ENCODE results near the gene CARD11.

The CARD11 gene

GRCh38 chr7:3013975-3014792 lies 29.5 kb downstream of the CARD11 start:
- DNase-seq: no peak

- DNase-seq: no peak
Measured at GRCh38 chr7:3011211-3011852, 32.3 kb downstream of the CARD11 start.

- no peak for DNase-seq
Measured at GRCh38 chr7:3010161-3010560, 33.5 kb downstream of the CARD11 start.

- DNase-seq: no peak
Measured at GRCh38 chr7:3009086-3009485, 34.6 kb downstream of the CARD11 start.

- no peak for DNase-seq
Measured at GRCh38 chr7:3008386-3008785, 35.3 kb downstream of the CARD11 start.

- DNase-seq: no peak
Measured at GRCh38 chr7:3007696-3008095, 36.0 kb downstream of the CARD11 start.

DNA sequence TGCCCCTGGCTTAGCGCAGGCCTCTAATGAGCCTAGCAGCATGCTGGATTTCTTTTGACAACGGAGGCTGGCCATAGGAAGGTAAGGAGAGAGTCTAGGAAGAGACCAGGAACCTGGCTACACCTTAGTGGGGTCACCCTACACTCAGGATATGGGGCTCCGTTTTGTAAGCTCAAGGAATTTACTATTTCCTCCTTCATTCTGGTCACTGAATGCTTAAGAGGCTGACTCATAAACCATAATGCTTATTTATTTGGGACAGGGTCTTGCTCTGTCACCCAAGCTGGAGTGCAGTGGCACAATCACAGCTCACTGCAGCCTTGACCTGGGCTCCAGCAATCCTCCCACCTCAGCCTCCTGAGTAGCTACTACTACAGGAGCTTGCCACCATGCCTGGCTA lies 38.4 kb downstream of the CARD11 start:
- DNase-seq: no peak

GRCh38 chr7:3003936-3004335 lies 39.7 kb downstream of the CARD11 start:
- no peak for DNase-seq

GRCh38 chr7:3002631-3003030 lies 41.0 kb downstream of the CARD11 start:
- no peak for DNase-seq

DNA sequence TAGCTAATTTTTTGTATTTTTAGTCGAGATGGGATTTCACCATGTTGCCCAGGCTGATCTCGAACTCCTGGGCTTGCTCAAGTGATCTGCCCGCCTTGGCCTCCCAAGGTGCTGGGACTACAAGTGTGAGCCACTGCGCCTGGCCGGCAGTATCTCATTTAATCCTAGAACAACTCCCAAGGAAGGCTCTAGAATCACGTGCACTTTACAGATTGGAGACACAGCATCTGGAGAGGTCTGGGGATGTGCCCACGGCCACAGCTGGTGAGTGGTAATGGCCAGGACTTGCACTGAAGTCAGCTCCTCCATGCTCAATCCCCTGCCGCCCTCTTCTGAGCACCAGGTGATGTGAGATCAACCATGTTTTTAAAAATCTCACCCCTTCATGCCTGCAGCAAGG lies 43.1 kb downstream of the CARD11 start:
- no peak for DNase-seq

DNA sequence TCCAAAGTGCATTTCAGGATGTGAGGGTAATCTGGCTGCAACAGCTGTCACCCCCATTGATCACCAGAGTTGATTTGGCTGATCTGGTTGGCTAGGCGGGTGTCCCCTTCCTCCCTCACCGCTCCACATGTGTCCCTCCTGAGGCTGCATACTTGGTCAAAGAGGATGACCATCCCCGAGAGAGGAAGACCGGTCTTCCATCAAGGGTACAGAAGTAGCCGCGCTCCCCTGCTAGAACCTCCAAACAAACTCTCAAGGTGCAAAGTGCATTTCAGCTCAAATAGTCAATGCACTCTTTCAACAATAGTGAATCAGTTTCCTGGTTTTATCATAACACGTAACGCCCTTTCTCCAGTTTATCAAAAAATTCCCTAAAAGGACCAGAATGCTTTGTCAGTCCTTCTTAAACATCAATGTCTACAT lies 44.6 kb downstream of the CARD11 start:
- no peak for DNase-seq

GRCh38 chr7:2997014-2997413 lies 46.7 kb downstream of the CARD11 start:
- no peak for DNase-seq

DNA sequence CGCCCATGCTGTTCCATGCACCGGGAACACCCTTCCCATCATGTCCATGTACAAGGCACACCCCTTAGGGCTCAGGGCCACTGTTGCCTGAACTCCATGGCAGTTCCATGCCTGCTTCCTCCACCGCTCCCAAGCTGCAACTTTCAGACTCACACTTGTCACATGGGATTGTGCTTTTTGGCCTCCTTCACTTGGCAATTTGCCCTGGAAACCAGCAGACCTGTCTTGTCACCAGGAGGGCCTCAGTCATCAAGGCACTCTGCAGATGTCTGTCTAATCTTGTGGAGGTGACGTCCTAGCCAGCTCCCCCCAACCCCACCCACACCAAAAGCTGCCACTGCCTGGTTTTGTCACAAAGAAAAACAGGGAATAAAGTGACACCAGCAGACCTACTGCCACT lies 47.5 kb downstream of the CARD11 start:
- DNase-seq: no peak

DNA sequence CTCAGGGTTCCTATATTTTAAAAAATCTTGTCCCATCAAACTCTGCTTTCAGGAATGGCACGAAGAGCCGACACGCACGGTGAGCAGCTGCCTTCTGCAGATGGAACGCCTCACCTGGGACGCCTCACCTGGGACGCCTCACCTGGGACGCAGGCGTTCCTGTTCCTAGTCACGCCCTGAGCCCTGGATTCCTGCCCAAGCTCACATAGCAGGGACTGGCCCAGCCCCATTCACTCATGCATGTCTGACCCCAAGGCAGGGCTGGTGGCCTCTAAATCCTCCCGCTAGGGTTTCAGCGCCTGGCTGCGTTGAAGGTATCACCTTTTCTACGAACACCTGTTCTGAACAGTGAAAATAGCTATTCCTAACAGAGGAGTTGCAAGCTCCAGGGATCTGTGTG lies 49.8 kb downstream of the CARD11 start:
- DNase-seq: no peak

- DNase-seq: no peak
Measured at GRCh38 chr7:2993396-2993795, 50.3 kb downstream of the CARD11 start.

- no peak for DNase-seq
Measured at GRCh38 chr7:2990949-2991470, 52.7 kb downstream of the CARD11 start.

GRCh38 chr7:2986561-2986960 lies 57.1 kb downstream of the CARD11 start:
- no peak for DNase-seq

DNA sequence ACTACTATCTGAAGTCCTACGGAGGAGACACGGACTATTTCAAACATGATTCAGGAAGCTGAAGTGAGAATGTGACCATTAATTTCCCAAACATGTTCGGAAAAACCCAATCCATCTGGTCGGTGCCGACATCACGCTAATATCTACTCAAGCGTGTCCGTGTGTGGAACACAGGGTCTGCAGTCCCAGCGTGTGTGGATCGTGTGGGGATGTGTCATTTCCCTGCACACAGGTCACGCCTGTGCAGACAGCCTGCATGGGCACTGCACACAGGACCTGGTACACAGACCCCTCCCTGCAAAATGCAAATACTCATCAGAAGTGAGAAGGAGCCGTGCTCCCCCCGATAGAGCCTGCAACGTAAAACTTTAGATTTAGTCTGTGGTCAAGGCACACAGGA lies 57.8 kb downstream of the CARD11 start:
- no peak for DNase-seq

DNA sequence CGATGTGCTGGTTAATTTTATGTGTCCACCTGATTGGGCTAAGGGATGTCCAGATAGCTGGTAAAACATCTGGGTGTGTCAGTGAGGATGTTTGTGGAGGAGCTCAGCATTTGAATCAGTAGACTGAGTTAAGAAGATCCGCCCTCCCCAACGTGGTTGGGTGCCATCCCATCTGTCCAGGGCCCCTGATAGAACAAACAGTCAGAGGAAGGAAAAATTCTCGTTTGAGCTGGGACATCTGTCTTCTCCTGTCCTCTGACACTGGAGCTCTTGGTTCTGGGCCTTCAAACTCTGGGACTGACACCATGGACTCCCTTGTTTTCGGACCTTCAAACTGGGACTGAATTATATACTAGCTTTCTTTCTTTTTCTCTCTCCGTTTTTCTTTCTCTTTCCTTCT lies 59.6 kb downstream of the CARD11 start:
- DNase-seq: no peak

- no peak for DNase-seq
Measured at GRCh38 chr7:2983586-2983985, 60.1 kb downstream of the CARD11 start.

GRCh38 chr7:2982831-2983230 lies 60.8 kb downstream of the CARD11 start:
- DNase-seq: peak; percentile 46

GRCh38 chr7:2982401-2982800 lies 61.3 kb downstream of the CARD11 start:
- DNase-seq: no peak

DNA sequence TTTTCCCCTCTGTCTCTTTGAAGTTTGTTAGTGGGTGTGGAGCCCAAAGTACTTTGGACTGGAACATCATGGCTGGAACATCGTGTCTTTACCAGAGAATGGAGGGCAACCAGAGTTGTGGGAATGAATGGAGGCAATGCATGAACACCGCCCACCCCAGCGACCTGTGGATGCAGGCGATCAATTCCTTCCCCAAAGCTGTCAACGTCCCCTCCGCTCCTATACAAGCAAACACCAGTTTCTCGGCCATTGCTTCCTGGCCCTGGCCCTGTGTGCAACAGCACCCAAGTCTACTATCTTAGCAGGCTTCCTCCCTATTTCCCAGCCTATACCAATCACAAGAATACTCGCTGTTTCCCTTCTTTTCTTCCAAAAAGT lies 62.6 kb downstream of the CARD11 start:
- no peak for DNase-seq

DNA sequence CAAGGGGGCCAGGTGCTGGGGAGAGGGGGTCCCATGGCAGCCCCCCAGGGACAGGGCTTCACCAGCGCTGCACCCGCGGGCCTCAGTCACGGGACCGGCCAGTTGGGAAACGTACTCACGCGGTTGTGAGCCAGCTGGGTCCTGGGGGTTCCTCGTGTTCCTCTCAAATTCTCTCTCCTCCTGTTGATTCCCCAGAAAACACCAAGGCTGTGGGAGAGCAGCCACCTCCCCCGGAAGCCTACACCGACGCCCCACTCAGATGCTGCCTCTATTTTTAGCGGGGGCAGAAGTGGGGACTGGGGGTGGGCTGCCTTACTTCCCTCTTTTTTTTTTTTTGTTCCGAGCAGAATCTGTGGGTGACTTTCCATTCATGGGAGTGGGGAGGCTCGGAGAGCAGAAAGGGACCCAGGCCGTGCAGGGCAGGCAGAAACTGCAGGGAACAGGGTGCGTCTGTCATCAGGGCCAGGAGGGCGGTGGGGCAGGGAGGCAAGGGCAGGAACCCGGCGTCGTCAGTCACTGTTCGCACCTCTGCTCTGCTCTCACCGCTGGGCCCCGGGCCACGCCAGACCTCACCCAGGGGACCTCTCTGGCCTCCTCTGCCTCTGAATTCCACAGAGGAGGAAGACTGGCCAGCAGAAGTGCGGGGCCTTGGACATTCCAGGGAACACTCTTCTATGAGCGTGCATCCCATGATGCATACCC lies 63.1 kb downstream of the CARD11 start:
- no peak for DNase-seq
